ENCODE measurements around the gene SLC25A11.

The SLC25A11 gene

DNA sequence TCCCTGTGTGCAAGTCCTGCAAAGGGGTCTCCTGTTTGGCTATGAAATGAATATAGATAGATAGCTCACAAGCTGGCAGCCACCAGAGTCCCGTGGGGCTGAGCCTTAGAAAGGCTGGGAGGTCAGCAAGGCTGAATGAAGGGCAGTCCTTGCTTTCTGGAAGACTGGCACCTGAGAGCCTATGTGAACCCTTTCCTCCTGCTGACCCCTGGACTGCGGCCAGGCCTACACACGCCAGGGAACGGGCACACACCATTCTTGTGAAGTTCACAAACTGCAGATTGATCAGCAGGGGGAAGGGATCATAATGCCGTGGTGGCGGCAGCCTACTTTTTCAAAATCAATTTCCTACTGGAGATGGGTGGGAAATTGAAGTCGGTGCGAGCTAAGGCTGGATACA is 41.5 kb downstream of the SLC25A11 start:
- no peak overlapping the region; the same call in 1 of the 2 replicates for H3K4me3 ChIP-seq (ENCODE audit: low read depth, low read length)
- no peak for DNase-seq (ENCODE audit: low read depth, low spot score)
- CTCF ChIA-PET = interaction anchor here (1.9 to 6.1 kb wide), 3 partner anchors 9 to 83 kb away, joined by 4 to 72 read pairs (median 31); no protein-coding TSS in a partner anchor
- TF ChIP-seq, protein P1, sequence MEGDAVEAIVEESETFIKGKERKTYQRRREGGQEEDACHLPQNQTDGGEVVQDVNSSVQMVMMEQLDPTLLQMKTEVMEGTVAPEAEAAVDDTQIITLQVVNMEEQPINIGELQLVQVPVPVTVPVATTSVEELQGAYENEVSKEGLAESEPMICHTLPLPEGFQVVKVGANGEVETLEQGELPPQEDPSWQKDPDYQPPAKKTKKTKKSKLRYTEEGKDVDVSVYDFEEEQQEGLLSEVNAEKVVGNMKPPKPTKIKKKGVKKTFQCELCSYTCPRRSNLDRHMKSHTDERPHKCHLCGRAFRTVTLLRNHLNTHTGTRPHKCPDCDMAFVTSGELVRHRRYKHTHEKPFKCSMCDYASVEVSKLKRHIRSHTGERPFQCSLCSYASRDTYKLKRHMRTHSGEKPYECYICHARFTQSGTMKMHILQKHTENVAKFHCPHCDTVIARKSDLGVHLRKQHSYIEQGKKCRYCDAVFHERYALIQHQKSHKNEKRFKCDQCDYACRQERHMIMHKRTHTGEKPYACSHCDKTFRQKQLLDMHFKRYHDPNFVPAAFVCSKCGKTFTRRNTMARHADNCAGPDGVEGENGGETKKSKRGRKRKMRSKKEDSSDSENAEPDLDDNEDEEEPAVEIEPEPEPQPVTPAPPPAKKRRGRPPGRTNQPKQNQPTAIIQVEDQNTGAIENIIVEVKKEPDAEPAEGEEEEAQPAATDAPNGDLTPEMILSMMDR (IDR thresholded peaks at IDR 0.05; ENCODE audit: insufficient read depth, low read length, missing control alignments) = no peak
- POLR2A ChIA-PET = no interaction called here

DNA sequence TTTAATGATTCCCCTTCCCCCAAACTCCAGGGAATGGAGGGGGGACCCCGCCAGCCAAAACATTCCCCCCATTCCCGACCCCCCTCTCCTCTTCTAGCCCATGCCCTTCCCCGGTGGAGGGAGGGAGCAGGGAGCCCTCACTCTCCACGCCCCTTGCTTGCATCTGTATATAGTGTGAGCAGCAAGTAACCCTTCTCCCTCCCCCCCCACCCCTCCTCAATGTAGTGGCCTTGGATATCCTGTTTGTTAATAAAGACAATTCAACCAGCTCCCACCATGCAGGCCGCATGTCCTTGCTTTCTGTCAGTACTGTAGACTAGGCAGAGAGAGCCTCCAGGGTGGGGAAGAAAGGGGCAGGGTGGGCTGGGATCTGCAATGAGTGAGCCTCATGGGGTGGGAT is 42.1 kb downstream of the SLC25A11 start:
- ChIA-PET POLR2A (no interaction called here), CTCF (no interaction called here)
- no peak for DNase-seq (ENCODE audit: low read depth, low spot score)
- TF ChIP-seq, protein P1 (IDR thresholded peaks at IDR 0.05; ENCODE audit: insufficient read depth, low read length, missing control alignments) = no peak
- no peak overlapping the region for H3K4me3 ChIP-seq (ENCODE audit: low read depth, low read length)

DNA sequence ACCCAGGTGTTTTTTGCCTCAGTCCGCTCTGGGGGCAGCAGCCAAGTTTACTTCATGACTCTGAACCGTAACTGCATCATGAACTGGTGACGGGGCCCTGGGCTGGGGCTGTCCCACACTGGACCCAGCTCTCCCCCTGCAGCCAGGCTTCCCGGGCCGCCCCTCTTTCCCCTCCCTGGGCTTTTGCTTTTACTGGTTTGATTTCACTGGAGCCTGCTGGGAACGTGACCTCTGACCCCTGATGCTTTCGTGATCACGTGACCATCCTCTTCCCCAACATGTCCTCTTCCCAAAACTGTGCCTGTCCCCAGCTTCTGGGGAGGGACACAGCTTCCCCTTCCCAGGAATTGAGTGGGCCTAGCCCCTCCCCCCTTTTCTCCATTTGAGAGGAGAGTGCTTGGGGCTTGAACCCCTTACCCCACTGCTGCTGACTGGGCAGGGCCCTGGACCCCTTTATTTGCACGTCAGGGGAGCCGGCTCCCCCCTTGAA is 42.6 kb downstream of the SLC25A11 start:
- no peak overlapping the region for H3K4me3 ChIP-seq (ENCODE audit: low read depth, low read length)
- TF ChIP-seq, protein P1 (IDR thresholded peaks at IDR 0.05; ENCODE audit: insufficient read depth, low read length, missing control alignments) = no peak
- no peak for DNase-seq (ENCODE audit: low read depth, low spot score)
- POLR2A ChIA-PET = no interaction called here
- CTCF ChIA-PET = interaction anchor here (0.7 to 1.4 kb wide), 2 partner anchors 10 to 12 kb away, joined by 3 to 6 read pairs; no protein-coding TSS in a partner anchor

DNA sequence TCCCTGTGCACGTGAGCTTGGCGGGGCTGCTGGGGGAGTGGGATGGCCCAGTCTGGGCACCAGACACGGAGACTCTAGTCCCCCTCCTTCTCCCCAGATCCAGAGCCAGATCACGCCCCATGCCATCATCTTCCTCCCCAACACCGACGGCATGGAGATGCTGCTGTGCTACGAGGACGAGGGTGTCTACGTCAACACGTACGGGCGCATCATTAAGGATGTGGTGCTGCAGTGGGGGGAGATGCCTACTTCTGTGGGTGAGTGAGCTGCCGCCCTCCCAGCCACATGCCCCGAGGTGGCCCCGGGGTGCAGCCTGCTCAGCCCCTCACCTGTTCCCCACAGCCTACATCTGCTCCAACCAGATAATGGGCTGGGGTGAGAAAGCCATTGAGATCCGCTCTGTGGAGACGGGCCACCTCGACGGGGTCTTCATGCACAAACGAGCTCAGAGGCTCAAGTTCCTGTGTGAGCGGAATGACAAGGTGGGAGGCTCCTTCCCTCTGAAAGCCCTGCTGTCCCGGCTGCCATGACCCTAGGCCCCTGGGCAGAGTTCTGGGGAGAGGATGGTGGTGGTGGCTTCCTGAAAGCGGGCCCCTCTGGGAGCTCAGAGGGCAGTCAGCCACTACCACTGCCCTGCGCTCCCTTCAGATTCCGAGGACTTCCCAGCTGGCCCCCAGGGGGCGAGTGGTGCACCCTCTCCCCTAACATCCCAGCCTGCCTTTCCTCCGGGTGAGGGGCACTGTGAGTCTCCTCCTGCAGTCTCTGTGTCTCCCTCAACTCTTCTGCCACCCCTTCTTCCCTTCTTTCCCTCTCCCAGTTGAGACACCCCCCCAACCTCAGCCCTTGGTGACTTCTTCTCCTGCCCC is 43.3 kb downstream of the SLC25A11 start:
- CTCF ChIA-PET = interaction anchor here (0.7 to 1.7 kb wide), 3 partner anchors 9 to 107 kb away, joined by 3 to 6 read pairs (median 5); partner anchors contain the start of gene GLTPD2
- DNase-seq (ENCODE audit: low read depth, low spot score) = no peak
- TF ChIP-seq, protein P1 (IDR thresholded peaks at IDR 0.05; ENCODE audit: insufficient read depth, low read length, missing control alignments) = no peak
- POLR2A ChIA-PET = no interaction called here
- no peak overlapping the region for H3K4me3 ChIP-seq (ENCODE audit: low read depth, low read length)

DNA sequence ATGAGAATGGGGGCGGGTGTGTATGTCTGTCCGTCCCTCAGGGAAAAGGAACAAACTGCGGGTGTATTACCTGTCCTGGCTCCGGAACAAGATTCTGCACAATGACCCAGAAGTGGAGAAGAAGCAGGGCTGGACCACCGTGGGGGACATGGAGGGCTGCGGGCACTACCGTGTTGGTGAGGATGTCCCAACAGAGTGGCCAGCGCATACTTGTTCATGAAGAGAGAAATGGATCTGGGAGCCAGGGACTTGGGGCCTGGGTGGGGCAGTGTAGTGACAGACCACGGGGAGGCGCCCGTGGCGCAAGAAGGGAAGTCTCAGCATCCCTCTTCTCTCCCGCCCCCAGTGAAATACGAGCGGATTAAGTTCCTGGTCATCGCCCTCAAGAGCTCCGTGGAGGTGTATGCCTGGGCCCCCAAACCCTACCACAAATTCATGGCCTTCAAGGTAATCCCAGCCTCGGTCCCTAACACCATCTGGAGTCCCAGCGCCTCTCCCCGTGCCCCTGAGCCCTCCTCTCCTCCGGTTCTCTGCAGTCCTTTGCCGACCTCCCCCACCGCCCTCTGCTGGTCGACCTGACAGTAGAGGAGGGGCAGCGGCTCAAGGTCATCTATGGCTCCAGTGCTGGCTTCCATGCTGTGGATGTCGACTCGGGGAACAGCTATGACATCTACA is 44.1 kb downstream of the SLC25A11 start:
- ChIA-PET CTCF (interaction anchor here (1.4 to 1.7 kb wide), 2 partner anchors 8 to 106 kb away, joined by 5 to 6 read pairs; partner anchors contain the start of gene GLTPD2), POLR2A (no interaction called here)
- DNase-seq (ENCODE audit: low read depth, low spot score) = no peak
- H3K4me3 ChIP-seq (ENCODE audit: low read depth, low read length) = no peak overlapping the region
- TF ChIP-seq, protein P1 (IDR thresholded peaks at IDR 0.05; ENCODE audit: insufficient read depth, low read length, missing control alignments) = peak; percentile 18

DNA sequence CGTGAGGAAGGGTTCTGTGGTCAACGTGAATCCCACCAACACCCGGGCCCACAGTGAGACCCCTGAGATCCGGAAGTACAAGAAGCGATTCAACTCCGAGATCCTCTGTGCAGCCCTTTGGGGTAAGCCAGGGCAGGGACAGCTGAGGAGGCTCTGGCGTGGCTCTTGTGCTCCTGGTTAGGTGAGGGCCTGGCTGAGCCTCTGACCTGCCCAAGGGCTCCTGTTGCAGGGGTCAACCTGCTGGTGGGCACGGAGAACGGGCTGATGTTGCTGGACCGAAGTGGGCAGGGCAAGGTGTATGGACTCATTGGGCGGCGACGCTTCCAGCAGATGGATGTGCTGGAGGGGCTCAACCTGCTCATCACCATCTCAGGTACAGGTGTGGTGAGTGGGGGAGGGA is 44.7 kb downstream of the SLC25A11 start:
- no peak for DNase-seq (ENCODE audit: low read depth, low spot score)
- ChIA-PET POLR2A (no interaction called here), CTCF (interaction anchor here (1.2 to 1.7 kb wide), 2 partner anchors 8 to 106 kb away, joined by 5 read pairs; partner anchors contain the start of genes CHRNE and GLTPD2)
- TF ChIP-seq, protein P1 (IDR thresholded peaks at IDR 0.05; ENCODE audit: insufficient read depth, low read length, missing control alignments) = no peak
- H3K4me3 ChIP-seq (ENCODE audit: low read depth, low read length) = no peak overlapping the region
